NCI-H345 (cell line): Measurements from ENCODE around the gene PAGR1.

Experiments
- DNase-seq: peaks from one replicate; lab custom pipeline; 2025; lab: John Stamatoyannopoulos, UW

Gene PAGR1

DNA sequence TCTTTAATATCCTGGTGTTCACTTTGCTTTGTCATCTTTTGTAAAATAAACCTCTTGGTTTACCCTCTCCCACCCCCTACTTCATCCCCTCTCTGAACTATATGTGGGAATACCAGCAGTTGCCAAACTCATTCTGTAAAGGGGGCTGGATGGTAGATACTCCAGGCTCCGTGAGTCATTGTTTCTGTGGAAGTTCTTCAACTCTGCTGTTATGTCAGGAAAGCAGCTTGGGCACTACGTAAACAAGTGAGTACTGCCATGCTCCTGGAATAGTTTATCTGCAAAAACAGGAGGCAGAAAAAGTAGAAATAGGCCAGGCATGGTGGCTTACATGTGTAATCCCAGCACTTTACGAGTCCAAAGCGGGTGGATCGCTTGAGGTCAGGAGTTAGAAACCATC is 21.9 kb downstream of the PAGR1 start:
- no peak for DNase-seq

DNA sequence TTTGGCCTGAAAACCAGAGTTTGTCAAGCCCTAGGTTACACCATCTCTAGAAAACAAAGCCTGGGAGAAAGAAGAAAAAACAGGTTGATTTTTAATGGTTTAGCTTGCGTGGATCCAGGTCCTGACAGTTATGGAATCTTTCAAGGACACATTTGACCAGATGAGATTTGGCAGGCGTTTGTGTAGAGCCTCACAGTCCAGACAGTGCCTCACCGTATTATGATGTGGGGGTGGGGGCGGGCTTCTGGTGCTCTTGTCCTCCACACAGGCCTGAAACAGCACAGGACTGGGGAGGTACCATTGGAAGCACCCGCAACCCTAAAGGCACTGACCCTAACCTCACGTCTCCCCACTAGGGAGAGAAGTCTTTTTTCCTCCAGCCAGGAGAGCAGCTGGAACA is 23.9 kb downstream of the PAGR1 start:
- no peak for DNase-seq

DNA sequence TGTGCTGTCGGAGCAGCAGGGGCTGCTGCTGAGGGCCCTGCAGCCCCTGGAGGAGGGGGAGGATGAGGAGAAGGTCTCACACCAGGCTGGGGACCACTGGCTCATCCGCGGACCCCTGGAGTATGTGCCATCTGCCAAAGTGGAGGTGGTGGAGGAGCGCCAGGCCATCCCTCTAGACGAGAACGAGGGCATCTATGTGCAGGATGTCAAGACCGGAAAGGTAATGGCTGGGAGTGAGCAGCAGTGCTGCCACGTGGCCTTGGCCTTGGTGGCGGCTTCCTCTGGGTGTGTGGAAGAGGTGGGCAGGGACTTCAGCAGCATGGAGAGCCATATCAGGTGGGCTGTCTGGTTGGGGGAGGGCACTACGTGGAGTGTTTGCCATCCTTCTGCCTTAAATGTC is 24.3 kb downstream of the PAGR1 start:
- no peak for DNase-seq

DNA sequence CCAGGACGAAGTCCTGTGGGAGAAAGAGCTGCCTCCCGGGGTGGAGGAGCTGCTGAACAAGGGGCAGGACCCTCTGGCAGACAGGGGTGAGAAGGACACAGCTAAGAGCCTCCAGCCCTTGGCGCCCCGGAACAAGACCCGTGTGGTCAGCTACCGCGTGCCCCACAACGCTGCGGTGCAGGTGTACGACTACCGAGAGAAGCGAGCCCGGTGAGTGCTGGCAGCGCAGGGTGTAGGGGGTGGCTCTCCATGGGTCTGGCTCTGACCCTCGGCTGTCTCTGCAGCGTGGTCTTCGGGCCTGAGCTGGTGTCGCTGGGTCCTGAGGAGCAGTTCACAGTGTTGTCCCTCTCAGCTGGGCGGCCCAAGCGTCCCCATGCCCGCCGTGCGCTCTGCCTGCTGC is 25.7 kb downstream of the PAGR1 start:
- DNase-seq, result no peak

DNA sequence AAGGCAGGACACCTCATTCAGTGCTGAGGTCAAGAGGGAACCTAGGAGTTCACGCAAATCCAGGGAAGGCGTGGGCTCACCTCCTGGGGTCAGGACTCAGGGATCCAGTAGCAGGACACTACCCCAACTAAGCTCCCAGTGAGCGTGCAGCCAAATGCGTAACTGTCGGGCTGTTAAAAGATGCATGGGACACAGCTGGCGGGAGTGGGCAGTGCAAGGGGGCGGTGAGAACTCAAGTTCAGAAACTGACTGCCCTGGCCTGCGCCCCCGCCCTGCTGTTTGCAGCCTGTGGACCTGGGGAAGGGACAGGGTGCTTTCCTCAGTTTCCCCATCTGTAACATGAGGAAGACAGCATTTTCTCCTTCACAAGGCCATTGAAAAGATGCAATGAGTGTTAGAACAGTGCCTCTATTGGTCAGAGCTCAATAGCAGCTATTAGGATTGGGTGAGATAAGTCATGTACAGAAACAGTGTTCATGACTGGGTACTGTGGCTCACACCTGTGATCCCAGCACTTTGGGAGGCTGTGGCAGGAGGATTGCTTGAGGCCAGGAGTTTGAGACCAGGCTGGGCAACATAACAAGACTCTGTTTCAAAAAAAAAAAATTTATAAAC is 26.9 kb downstream of the PAGR1 start:
- no peak for DNase-seq

DNA sequence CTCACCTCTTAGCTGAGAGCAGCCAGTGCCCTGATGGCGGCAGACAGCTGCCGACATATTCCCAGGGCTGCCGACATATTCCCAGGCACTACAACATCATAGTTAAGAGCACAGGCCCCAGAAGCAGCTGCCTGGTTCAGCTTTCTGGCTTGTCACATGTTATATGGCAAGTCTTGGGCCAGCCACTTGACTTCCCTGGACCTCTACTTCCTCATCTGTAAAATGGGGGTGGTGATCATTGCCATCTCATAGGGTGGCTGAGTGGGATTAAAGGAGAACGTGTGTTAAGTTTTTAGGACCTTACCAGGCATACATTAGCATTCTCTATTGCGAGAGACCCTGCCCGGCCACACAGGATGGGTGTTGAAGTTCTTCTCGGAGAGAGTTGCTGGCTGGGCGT is 28.0 kb downstream of the PAGR1 start:
- DNase-seq, result no peak

DNA sequence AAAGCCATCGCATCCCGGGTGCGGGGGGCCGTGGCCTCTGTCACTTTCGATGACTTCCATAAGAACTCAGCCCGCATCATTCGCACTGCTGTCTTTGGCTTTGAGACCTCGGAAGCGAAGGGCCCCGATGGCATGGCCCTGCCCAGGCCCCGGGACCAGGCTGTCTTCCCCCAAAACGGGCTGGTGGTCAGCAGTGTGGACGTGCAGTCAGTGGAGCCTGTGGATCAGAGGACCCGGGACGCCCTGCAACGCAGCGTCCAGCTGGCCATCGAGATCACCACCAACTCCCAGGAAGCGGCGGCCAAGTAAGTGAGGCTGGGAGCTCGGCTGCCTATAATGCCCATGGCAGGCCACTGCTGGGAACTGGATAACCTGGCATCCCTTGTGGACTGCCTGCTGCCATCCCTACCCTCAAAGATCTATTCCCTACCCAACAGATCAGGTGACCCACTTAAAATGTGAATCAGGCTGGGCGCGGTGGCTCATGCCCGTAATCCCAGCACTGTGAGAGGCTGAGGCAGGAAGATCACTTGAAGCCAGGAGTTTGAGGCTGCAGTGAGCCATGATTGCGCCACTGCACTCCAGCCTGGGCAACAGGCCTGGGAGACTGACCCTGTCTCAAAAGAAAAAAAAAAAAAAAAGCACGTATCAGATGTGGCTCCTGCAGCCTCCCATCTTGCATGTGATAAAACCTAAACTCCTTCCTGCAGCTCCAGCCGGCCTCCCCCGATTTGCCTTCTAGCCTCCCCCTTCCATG is 28.8 kb downstream of the PAGR1 start:
- no peak for DNase-seq

DNA sequence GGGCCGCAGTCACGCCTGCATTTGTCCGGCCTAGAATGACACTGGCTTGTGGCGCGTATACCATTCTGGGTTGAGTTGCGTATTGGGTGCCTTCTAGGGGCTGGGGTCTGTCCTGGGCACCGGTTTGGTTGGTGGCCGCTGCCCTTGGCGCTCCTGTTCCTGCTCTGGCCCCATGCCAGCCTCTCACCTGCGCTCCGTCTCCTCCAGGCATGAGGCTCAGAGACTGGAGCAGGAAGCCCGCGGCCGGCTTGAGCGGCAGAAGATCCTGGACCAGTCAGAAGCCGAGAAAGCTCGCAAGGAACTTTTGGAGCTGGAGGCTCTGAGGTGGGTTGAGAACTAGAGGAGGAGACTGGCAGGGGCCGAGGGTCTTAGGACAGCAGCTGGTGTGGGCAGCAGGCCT is 29.7 kb downstream of the PAGR1 start:
- DNase-seq, result no peak

DNA sequence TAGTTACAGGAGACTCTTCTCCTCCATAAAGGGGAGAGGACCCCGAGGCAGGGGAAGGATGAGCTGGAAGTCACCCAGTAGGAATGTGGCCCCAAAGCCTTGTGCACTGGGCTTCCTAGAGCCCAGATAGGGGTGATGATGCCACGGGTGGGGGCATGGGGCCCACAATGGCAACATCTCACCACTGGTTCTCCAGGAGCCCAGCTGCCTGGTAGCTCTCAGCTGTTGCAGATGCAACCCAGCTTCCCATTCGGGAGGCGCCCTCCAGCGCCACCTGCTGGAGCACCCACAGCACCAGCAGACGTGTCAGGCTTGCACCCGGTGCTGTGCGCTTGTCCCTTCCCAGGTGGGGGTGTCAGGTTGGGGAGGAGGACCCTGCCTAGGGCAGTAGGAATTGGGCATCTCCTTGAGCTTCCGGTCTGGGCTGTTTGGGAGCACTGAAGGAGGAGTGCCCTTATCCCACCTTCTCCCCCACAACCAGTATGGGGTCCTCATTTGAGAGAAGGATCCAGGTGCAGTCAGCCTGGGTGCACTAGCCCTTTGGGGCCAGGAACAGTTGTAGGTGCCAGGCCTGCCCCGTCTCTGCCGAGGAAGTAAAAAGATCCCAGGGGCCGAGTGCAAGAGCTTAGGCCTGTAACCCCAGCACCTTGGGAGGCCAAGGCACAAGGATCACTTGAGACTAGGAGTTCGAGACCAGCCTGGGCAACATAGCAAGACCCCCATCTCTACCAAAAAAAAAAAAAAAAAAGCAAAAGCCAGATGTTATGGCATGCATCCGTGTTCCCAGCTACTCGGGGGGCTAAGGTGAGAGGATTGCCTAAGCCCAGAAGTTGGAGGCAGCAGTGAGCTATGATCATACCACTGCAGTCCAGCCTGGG is 32.7 kb downstream of the PAGR1 start:
- DNase-seq, result peak; percentile 78

DNA sequence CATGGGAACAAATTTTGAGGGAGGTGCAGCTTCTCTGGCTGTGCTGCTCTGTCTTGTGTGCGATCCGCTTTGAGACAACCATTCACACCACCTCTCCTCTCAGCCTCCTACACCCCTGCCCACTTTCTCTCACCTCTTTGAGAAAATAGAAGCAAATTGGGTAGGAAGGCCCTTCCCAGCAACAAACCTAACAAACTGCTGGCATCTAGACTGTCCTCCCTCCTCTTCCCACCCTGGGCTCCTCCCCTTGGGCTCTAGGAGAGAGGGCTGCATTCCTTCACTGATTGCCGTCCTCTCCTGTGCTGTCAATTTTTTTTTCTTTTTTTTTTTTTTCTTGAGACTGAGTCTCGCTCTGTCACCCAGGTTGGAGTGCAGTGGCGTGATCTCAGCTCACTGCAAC is 33.6 kb downstream of the PAGR1 start:
- no peak for DNase-seq

DNA sequence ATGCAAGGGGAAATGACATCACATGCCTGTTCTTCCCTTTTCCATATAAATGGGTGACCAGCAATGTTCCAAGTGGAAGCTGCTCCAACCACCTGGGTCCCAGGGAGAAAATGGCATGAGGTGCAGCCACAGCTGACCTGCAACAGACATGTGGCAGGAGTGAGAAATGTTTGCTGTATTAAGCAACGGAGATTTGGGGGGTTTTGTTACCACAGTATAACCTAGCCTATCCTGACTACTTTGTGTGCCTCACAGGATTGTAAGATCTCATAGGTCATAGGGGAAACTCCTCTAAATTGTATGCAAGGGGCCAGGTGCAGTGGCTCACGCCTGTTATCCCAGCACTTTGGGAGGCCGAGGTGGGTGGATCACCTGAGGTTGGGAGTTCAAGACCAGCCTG is 35.0 kb downstream of the PAGR1 start:
- no peak for DNase-seq

DNA sequence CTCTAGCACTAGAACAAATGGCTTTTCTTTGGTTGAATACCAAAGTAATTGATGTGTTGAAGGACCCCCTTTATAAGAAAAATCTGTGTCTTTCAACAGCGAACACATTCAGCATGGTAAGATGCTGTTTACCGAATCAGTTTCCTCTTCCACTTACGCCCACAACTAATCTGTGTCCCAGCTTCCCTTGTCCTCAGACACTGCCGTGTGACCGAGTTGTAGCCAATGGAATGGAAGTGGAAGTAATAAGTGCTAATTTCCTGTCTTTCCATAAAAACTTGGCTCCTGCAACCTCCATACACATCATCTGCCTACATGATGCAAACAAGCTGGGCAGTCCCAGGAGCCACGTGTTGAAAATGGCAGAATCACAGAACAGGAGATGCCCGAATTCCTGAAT is 36.7 kb downstream of the PAGR1 start:
- no peak for DNase-seq

DNA sequence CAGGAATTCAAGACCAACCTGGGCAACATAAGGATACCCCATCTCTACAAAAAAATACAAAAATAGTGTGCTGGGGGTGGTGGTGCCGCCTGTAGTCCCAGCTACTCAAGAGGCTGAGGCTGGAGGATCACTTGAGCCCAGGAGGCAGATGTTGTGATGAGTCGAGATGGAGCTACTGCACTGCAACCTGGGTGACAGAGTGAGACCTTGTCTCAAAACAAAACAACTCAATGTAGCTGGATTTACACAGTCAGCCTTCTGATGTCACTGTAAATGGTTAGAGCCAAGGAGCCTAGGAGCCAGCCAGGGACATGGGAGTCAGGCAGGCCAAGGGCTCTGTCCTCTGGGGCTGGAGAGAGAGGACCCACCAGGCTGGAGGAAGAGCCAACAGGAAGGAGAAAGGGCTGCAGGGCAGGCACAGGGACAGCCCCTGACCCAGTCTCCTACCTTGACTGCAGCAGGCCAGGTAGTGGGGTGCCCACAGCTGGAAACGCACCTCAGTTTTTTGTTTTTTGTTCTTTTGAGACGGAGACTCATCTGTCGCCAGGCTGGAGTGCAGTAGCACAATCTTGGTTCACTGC is 38.7 kb downstream of the PAGR1 start:
- no peak for DNase-seq

DNA sequence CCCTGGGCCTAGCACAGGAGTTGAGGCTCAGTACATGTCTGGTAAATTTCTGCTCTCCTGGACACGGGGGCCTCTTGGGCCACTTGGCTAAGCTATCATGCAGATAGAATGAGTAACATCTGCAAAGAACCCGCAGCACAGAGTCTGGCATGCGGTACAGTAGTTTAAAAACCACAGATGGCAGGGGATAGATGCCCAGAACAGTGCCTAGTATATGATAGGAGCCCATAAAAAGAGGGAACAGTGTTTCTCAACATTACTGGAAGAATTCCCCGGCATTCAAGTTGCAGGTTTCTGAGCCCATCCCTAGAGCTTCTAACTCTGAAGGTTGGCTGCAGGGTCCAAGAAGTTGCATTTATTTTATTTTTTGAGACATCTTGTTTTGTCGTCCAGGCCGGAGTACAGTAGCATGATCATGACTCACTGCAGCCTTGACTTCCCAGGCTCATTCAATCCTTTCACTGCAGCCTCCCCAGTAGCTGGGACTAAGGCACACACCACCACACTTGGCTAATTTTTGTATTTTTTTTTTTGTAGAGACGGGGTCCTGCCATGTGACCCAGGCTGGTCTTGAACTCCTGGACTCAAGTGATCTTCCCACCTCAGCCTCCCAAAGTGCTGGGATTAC is 41.3 kb downstream of the PAGR1 start:
- DNase-seq, result no peak

DNA sequence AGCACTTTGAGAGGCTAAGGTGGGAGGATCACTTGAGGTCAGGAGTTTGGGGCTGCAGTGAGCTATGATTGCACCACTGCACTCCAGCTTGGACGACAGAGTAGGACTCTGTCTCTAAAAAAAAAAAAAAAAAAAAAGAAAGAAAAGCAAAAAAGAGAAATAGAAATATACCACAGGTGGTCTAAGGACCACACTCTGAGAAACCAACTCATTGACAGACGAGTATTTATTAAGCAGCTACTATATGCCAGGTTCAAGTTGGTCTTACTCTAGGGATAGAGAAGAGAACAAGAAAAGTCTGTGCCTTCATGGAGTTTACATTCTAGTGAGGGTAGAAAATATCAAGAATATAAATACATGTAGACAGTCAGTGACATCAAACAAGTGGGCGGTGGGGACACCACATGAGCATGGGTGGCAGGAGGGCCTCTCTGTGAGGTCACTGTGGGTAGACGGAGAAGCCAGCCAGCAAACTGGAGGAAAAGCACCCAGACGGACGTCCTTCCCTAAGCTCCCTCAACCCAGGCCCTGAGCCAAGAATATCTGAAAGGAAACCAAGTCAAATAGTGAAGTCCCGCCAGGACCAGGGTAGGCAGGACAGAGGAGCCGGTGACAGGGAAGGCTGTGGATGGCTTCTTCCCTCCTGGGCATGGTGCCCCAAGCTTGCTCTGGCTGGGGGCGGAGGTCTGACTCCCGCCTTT is 42.3 kb downstream of the PAGR1 start:
- no peak for DNase-seq

DNA sequence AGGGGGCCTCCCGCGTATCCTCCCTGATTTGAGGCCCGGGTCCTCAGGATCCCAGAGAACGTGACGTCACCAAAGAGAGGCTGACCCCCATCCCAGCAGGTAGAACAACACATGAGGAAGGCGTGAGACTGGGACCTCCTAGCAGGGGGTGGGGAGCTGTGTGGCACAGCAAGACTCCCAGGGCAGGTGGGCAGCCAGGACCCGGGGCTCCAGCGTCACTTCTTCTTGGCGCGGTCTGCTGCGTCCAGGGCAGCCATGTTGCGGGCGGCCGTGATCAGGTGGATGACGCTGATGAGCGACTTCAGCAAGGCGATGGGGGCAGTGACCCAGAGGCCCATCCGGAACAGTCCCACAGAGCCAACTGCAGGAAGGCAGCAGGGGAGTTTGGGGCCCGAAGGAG is 43.0 kb downstream of the PAGR1 start:
- DNase-seq, result no peak

DNA sequence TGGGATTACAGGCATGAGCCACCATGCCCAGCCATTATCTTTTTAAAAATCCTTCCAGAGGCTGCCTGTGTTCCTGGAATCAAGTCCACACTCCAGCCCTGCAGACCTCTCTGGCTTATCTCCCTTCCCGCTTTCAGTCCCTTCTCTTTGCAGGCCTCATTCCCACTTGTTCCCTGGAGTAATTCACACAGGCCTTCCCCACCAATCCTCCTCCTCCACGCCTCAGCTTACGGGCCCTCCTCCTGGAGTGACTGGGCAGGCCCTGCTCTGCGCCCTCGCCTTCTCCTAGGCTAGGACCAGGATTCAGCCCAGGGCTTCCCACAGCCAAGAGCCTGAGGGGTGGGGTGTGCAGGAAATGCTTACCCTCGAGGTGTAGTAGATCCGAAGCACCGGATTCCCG is 44.3 kb downstream of the PAGR1 start:
- no peak for DNase-seq

DNA sequence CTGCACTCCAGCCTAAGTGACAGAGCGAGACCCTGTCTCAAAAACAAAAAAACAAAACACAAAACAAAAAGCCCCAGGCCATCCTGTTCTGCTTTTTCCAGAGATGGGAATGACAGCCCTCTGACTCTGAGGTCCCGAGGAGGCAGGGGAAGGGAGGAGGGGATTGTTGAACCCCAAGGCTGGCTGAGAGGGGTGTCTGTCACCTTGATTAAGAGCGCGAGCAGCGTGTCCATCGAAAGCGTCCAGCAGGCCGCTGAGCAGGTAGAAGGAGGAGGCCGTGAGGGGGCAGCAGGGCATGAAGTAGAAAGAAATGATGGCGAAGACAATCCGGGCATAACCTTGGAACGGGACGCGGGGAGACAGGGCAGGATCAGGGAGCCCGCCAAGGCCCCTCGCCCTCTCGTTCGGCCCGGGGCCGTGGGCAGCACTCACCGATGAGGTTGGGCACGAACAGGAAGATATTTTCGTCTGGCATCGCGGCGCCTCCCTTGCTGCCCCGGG is 46.5 kb downstream of the PAGR1 start:
- peak; percentile 22 for DNase-seq

DNA sequence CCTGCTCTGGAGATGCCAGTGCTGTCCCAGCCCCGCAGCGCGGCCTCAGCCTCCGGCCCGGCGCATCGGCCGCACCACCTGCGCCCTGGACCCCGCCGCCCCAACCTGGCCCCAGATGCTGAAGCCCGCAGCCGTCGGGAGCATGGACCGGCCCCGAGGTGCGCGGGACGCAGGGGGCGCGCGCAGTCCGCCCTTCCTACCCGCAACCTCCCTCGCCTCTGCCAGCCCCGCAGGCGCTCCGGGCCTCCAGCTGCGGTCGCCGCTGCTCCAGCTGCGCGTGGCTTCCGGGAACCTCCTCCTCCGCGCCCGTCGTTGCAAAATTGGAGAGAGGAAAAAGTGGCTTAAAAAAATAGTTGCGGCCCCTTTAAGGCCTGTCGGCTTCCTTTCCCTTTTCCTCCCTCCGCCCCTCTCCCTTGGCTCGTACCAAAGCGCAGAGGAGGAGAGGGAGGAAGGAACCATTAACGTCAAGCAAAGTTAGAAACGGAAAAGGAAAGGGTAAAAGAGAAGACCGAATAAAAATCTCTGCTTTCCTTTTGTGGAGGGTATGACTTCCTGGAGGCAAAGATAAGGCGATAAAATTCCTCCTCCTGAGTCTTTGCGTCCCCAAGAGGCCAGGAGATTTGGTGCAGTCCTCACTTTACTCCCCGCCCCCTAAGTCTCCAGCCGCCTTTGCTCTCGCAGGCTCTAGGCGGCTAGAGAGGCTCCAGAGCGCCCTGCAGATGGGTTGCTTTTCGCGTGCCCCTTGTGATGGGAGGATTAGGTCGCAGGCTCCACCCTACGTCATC is 47.1 kb downstream of the PAGR1 start, which contains the start of gene CDIPT:
Gene CDIPT (minus strand): TSS at position 343 of the 785 bp plus-strand sequence. CDS start 369 bp downstream, outside the sequence.
- DNase-seq, result peak; percentile 99

DNA sequence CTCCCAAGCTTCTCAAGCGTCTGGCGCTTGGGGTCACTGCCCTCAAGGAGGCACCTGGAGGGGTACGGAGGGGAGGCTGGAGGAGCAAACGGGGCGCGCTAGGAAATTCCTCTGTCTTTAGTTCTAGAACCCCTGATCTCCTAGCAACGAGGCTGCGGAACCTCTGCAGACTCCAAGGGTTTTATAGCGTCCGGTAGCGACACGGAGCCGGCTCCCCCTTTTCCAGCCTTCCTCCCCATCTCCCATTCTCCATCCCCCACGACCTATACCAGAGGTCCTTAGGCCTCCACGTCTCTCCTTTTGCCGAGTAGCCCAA is 47.7 kb downstream of the PAGR1 start:
- DNase-seq, result no peak

DNA sequence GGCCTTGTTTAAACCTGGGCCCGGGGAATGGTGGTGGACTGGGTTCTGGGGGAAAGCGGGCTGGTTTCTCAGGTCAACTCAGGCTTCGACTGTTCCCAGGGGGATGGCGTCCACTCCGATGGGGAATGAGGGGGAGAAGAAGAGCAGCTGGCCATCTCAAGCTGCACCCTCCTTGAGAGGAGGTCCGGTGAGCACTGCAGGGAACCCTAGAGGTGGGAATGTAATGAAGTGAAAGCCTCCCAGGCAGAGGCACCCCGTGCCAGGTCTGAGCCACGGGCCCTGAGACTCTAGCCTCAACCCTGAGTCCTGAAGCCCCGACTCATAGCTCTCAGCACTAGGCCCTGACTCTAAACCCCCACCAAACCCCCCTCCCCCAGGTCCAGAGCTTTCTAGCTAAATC is 48.3 kb downstream of the PAGR1 start:
- DNase-seq, result no peak
